Hypothalamus (tissue), 51 donors: ENCODE measurements around the gene SYNM.

ENCODE experiments used
- DNase-seq, 51 donors: peaks; one replicate each; lab custom pipeline; 2025; lab: John Stamatoyannopoulos, UW

The SYNM gene

DNA sequence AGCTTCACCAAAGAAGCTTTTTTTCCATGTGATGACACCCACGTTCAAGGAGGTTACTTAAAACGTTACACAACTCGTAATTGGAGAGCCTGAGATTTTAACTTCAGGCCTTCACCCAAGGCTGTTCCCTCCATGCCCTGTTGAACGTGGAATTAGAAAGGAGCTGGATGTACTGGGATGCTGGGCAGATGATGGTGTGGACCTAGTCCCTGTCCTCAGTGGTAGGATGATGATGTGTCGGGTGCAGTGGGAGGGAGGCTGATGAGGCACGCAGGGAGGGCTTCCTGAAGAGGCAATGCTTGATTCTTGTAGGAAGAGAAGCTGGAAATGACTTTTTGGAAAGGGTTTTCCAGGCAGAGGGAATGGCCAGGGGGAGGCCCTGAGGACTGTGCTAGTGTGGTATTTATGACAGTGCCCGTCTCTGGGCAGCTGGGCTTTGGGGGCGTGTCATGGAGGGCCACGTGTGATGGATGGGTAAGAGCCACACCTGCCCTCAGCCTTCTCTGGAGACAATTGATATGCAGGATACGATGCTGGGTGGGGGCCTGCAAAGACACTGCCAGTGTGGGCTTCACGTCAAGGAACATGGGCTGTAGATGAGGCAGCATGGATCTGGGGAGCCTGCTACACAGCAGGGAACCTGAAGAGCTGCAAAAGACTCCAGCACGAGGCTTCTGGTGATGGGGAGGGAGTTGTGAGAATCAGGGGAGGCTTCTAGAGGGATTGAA, 15.3 kb downstream of the SYNM start:
- DNase-seq = no peak

DNA sequence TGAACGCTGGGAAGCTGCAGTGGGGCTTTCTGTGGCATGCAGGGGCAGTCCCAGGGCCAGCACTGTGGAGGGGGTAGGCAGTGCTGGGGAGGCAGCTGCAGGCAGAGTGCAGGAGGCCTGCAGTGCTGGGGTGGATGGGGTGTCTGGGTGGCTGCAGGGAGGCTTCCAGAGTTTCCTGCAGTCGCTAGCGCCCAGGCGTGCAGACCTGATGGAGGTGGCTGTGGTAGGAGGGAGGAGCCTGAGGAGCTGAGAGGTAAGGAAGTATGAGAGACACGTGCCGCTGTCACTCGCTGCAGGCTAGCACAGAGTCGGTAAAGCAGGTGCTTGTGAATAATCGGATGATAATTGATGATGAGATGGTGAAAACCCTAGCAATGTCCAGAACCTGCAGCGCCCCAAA, 16.3 kb downstream of the SYNM start:
- DNase-seq = no peak

DNA sequence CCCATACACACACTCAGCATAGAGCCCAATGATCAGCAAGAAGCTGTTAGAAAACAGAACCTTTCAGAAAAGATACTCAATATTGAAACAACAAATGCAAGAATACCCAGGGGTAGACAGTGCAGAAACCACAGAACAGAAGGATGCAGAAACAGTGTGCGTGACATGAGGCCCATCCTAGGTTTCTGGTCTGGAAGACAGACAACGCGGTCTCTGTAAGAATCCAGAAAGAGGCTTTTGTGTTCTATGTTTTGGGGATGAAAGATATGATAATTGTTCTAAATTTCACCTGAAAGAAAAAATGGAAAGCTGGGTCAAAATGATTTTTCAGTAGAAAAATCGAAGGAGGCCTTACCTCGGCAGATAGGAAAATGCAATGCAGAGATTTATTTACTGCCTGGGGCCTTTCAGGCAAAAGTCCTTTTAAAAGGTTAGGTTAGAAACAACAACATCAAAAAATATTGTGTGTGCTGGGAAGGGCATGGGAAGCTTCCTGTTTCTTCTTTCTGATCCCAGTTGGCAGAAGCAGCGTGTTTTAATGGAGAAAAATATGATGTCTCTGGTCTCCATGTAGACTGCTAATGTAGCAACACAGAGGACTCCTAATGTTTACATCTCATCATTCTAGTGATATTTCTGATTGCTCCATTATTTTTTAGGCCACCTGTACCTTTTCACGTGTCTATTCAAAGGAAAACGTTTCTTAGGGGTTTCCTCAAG, 17.0 kb downstream of the SYNM start:
- no peak for DNase-seq

DNA sequence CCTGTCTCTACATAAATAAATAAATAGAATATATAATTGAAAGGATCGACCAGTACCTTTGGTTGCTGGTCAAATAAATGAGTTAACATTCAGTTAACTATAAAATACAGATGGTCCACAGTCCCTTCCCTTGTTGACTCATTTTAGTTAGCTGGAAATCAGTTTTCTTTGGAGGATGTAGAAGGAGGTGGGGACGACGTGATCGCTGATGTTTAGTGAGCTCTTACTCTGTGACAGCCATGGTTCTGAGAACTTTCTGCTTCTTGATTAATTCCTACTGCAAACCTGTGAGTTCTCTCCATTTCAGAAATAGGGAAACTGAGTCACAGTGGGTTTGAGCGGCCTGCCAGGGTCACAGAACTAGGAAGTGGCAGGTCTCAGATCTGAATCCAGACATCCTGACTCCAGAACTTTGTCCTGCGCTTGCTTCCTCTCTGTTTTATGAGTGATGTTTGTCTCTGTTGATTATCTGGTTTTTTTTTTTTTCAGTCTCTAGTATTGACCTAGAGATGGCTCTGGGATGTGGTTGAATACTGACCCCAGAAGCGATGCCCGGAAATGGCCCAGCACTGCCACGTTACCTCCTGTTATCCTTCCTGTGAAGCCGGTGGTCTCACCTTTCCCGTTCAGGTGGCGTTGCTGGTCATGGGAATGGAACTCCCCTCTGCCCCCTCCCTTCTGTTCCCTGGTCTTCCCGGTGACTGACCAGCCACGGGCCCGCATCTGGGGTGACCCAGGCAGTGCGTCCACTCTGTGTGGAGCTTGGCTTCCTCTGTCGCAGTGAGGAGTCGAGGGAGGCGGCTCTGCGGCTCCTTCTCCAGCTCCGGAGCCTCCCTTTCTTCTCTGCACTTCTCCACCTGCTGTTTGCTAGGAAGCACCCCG, 18.2 kb downstream of the SYNM start:
- DNase-seq = no peak

DNA sequence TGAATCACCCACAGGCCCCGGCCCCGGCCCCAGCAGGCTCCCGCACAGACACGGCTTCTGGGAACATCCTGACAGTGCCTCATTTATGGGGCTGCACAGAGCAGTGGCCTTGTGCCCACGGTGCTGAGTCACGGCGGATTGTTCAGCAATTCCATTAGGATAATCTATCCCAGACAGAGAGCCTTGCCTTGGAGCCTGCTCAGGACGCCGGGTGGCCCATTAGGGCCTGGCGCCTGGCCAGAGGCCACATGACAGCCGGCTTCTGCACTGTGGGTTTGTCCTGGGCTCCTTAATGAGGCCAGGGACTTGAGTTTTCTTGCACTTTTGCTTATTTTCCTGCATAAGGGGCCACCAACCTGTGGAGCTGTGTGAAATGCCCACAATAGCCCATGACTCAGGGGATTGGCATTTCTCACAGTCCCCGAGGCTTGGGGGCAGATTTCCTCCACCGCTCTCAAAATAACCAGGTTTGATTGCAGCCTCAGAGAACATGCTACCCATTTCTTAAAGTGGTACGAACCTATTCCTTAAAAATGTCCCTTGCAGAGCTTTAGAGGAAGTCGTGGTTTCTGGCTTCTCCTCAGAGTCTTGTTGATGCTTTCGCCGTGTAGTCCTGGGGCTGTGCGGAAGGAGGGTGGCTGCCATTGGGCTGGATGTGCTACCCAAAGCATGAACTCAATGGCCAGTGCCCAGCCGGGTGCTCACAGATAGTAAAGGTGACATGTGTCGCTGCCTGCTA, 19.0 kb downstream of the SYNM start:
- peak; percentile 22 to 97 (median 79) for DNase-seq

DNA sequence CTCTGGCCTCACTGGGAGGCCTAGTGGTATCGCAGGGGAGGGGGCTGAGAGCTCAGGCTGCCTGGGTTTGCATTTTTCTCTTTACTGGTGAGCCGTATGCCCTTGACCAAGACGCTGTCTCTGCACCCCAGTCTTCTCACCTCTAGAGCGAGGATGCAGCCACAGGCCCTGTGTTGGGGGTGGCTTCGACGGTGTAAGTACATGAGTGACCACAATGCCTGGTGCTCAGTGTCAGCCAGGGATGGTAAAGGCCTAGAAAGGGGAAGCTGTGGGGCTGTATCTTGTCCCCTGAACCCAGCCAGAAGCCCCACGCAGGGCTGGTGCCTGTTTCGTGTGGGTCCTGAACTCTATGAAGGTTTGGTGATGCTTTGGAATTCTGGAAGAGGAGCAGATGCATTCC, 19.8 kb downstream of the SYNM start:
- no peak for DNase-seq

DNA sequence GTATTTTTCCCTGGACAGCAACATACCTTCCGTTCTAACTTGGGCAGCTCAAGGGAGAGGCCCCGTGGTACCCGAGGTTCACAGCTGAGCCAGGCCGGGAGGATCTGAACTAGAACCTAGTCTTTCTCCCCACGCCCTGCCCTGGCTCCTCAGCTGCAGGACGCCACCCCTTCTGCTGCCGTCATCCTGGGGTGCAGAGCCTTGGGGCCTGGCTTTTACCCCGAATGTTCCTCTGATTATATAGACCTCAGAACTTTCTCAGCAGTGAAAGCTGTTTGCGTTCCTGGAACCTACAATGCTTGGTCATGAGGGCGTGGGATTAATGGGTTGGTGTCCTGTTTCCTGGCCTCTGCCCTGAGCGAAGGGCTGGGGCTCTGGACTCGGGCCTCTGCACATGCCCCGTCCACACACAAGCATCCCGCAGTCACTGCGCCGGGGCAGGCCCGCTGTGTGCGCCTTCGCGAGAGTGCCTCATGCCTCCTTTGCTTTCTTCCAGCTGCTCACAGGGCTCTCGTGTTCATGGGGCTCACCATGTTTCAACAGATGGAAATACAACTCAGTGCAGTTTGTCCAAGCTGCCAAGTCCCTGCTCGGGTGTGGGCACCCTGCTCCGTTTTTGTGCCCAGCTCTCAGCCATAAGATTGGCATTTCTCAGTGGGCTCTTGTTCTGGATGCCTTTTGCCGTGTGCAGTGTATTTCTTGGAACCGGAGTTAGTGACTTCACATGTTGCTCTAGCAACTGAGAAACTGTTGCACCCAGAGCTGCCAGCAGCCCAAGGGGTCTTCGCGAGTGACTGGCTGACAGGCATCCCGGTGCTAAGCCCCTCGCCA, 20.4 kb downstream of the SYNM start:
- DNase-seq = no peak

DNA sequence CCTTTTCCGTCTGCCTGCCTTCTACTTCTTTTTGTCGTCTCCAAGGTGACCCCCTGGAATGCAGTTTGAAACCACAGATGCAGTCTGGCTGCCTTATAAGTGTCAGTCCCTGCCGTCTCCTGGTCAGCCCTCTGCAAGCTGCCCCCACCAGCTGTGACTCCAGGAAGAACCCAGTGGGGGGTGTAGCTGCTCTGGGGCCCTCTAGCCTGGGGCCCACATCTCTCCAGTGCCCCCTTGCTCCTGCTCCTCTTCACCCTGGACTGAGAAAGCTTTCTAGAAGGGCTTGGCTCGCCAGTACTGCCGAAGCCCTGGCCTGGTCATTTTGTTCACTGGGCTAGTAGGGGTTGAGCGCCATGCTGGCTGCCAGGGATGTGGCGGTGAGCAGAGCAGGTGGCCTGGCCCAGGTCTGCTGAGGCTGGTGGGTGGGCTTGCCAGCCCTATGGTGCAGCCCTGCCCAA, 21.3 kb downstream of the SYNM start:
- DNase-seq = no peak

DNA sequence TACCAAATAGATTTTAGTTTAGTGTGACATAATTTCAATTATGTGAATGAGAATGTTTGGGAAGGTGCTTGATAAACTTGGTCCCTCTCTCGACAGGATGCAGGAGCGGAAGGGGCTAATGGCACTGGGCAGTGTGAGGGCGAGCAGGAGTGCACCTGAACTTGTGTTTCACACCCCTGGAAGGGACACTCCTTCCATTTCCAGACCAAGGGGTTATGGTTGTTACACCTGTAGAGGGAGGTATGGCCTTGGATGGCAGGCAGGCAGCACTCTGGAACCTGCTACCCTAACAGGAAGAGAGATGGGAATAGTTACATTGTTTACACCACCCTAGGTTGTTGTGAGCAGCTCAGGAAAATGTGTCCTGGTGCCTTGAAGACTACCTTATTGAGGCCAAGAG, 22.1 kb downstream of the SYNM start:
- no peak for DNase-seq

DNA sequence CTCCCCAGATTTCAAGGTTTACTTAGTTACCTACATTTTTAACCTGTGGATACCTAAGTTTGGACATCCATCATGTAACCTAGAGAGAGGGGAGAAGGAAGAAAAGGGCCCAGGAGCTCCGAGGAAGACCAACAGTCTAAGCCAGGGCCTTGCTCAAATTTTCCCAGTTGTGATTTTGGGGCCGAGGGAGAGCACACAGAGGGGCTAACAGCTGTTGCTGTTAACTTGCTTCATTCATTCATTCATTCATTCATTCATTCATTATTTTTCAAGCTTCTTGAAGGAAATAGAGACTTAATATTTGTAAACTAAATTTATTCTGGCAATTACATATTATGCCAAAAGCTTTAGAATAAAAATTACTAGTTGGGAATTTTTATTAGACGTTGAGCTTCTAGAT, 22.9 kb downstream of the SYNM start:
- DNase-seq = no peak

DNA sequence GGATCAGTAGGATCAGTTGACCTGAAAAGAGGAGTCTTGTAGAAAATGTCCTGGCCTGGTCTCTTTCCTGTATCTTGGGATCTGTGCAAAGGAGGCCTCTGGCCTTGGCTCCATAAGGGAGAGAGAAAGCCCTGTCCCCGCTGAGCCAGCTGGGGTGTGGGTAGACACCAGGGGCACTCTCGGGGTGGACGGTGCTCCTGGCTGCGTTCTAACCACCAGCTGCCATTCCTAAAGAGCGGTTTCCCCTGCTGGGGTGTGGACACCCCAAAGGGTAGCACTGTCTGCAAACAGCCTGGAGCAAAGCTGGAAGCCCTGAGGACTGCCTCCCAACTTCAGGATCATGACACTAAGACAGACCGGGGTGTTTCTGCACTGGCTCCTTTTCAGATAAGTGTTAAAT, 23.5 kb downstream of the SYNM start:
- DNase-seq = no peak

DNA sequence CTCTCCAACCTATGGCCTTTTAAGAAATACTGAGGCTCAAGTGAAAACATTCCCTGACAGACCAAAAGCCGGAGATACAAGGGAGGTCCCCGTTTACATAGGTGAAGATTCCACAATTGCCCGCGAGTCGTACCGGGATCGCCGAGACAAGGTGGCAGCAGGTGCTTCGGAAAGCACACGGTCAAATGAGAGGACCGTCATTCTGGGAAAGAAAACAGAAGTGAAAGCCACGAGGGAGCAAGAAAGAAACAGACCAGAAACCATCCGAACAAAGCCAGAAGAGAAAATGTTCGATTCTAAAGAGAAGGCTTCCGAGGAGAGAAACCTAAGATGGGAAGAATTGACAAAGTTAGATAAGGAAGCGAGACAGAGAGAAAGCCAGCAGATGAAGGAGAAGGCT, 24.8 kb downstream of the SYNM start:
- DNase-seq = no peak

DNA sequence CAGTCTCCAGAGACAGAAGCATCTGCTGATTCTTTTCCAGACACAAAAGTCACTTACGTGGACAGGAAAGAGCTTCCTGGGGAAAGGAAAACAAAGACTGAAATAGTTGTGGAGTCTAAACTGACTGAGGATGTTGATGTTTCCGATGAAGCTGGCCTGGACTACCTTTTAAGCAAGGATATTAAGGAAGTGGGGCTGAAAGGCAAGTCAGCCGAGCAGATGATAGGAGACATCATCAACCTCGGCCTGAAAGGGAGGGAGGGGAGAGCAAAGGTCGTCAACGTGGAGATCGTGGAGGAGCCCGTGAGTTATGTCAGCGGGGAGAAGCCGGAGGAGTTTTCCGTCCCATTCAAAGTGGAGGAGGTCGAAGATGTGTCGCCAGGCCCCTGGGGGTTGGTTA, 25.4 kb downstream of the SYNM start:
- no peak for DNase-seq

DNA sequence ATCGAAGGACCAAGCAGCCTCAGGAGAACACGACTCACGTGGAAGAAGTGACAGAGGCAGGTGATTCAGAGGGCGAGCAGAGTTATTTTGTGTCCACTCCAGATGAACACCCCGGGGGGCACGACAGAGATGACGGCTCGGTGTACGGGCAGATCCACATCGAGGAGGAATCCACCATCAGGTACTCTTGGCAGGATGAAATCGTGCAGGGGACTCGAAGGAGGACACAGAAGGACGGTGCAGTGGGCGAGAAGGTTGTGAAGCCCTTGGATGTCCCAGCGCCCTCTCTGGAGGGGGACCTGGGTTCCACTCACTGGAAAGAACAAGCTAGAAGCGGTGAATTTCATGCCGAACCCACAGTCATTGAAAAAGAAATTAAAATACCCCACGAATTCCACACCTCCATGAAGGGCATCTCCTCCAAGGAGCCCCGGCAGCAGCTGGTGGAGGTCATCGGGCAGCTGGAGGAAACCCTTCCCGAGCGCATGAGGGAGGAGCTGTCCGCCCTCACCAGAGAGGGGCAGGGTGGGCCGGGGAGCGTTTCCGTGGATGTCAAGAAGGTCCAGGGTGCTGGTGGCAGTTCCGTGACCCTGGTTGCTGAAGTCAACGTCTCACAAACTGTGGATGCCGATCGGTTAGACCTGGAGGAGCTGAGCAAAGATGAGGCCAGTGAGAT, 26.0 kb downstream of the SYNM start:
- no peak for DNase-seq

DNA sequence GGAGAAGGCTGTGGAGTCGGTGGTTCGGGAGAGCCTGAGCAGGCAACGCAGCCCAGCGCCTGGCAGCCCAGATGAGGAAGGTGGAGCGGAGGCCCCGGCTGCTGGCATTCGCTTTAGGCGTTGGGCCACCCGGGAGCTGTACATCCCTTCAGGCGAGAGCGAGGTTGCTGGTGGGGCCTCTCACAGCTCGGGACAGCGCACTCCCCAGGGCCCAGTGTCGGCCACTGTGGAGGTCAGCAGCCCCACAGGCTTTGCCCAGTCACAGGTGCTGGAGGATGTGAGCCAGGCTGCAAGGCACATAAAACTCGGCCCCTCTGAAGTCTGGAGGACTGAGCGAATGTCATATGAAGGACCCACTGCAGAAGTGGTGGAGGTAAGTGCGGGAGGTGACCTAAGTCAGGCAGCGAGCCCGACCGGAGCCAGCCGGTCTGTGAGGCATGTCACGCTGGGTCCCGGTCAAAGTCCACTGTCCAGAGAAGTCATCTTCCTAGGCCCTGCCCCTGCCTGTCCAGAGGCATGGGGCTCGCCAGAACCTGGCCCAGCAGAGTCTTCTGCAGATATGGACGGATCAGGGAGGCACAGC, 26.7 kb downstream of the SYNM start:
- no peak for DNase-seq

DNA sequence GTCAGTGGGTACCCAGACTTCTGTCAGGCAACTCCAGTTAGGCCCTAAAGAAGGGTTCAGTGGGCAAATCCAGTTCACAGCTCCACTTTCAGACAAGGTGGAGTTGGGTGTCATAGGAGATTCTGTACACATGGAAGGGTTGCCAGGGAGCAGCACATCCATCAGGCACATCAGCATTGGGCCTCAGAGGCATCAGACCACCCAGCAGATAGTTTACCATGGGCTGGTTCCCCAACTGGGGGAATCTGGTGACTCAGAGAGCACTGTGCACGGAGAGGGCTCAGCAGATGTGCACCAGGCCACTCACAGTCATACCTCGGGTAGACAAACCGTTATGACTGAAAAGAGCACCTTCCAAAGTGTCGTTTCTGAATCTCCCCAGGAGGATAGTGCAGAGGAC, 27.2 kb downstream of the SYNM start:
- DNase-seq = no peak

DNA sequence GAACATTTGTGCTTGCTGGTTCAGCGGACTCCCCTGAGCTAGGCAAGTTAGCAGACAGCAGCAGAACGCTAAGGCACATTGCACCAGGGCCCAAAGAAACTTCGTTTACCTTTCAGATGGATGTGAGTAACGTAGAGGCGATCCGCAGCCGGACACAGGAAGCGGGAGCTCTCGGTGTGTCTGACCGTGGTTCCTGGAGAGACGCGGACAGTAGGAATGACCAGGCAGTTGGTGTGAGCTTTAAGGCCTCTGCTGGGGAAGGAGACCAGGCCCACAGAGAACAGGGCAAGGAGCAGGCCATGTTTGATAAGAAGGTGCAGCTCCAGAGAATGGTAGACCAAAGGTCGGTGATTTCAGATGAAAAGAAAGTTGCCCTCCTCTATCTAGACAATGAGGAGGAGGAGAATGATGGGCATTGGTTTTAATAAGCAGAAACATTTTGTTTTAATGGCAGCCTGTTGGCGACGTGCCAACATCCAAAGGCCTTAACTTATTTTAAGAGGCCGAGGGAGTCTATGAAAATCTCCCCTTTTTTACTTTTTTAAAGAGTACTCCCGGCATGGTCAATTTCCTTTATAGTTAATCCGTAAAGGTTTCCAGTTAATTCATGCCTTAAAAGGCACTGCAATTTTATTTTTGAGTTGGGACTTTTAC, 27.9 kb downstream of the SYNM start:
- DNase-seq = no peak

DNA sequence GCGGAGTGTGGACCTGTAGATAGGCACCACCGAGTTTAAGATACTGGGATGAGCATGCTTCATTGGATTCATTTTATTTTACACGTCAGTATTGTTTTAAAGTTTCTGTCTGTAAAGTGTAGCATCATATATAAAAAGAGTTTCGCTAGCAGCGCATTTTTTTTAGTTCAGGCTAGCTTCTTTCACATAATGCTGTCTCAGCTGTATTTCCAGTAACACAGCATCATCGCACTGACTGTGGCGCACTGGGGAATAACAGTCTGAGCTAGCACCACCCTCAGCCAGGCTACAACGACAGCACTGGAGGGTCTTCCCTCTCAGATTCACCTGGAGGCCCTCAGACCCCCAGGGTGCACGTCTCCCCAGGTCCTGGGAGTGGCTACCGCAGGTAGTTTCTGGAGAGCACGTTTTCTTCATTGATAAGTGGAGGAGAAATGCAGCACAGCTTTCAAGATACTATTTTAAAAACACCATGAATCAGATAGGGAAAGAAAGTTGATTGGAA, 29.5 kb downstream of the SYNM start:
- DNase-seq = peak in 1 of 51 donors; percentile 10
